ENCODE results near the gene SPDYA. TPM values are rescaled to one million over a fixed set of nuclear protein-coding genes. Genes with fewer than 3 reads are reported as not detected.

Gene SPDYA
- total RNA-seq = 1 to 10 TPM in 2 of 4 donors, under 1 TPM in 1, not detected in 1; 0.63 to 4.2 (median 1.9) TPM

GRCh38 chr2:28810384-28811285 is at the start of gene SPDYA:
SPDYA (plus strand) TSS chr2:28810834; CDS start chr2:28816015, 5,181 bp downstream.
- TF ChIP-seq CTCF (IDR thresholded peaks at IDR 0.05) = no peak
- DNase-seq (ENCODE audit: low spot score) (peak; percentile 45), ATAC-seq (ENCODE audit: low FRiP score) (peak; percentile 91)

GRCh38 chr2:28761420-28761819 is 49.2 kb upstream of the SPDYA start:
- TF ChIP-seq CTCF (IDR thresholded peaks at IDR 0.05) = no peak
- ATAC-seq (ENCODE audit: low FRiP score) = no peak

GRCh38 chr2:28764909-28765711 is 45.5 kb upstream of the SPDYA start:
- TF ChIP-seq CTCF (IDR thresholded peaks at IDR 0.05) = no peak
- DNase-seq (ENCODE audit: low spot score) (no peak), ATAC-seq (ENCODE audit: low FRiP score) (no peak)

More at GRCh38 chr2:28761420-28761819, 49.2 kb upstream of the SPDYA start:
- DNase-seq (ENCODE audit: low spot score) = no peak

- ATAC-seq (ENCODE audit: low FRiP score) (no peak), DNase-seq (ENCODE audit: low spot score) (no peak)
- TF ChIP-seq CTCF (IDR thresholded peaks at IDR 0.05) = no peak
Observed at GRCh38 chr2:28766070-28766469, 44.6 kb upstream of the SPDYA start.

- ATAC-seq (ENCODE audit: low FRiP score) (no peak), DNase-seq (ENCODE audit: low spot score) (no peak)
- no peak for TF ChIP-seq CTCF (IDR thresholded peaks at IDR 0.05)
Observed at GRCh38 chr2:28767337-28767736, 43.3 kb upstream of the SPDYA start.

- ATAC-seq (ENCODE audit: low FRiP score) (no peak), DNase-seq (ENCODE audit: low spot score) (no peak)
- no peak for TF ChIP-seq CTCF (IDR thresholded peaks at IDR 0.05)
Observed at GRCh38 chr2:28768422-28768821, 42.2 kb upstream of the SPDYA start.

Data from omental fat pad (tissue), 4 donors.